ENCODE data around the gene CAMK1D.

DNA sequence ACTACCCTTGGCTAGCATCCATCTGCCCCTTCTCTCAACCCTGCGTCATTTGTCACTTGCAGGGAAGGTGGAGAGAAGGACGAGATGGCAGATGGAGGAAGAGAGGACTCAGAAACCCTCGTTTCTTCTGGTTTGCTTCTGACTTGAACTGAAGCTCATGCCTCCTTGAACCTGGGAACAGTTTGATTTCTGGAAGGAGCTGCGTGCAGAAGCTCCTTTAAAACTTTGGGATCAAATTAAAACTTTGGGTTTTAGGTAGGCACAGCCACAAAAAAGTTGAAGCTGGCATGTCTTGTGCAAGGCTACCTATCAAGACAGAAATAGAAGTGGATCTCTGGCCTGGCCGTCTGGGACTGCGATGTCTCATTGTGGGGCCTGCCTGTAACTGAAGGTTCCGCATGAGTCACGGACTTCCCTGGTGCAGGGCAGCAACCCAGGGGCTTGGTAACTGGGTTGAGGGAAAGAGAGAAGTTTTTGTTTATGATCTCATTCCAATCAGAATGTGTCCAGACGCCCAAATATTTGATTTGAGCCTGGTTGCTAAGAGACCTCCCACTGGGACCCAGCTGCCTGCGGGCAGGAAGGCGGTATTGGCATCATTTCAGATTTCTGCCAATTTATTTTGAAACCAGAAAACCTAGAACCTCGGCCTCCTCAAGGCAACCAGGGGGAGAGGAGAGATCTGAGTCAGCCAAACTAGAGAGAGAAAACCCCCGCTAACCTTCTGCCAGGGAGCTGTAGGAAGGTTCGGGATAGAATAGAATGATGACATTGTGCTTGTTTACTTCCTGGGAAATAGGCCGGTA, 15.8 kb upstream of the CAMK1D start:
- TF ChIP-seq CTCF (IDR thresholded peaks at IDR 0.05 in 4 of 5, conservative IDR thresholded peaks at IDR 0.05 in 1 of 5) (no peak), POLR2A (IDR thresholded peaks at IDR 0.05) (no peak)

Measured in gastrocnemius medialis (tissue), 4 donors.